Fibroblast of skin of right quadriceps (primary cell): Measurements from ENCODE around the gene APEH.

Experiments used
- DNase-seq: peaks from one replicate; pipeline ENCODE4 v3.0.0-alpha.2; 2013

APEH gene

GRCh38 chr3:49652218-49652902, 21.8 kb upstream of the APEH start:
- no peak for DNase-seq

- no peak for DNase-seq
Measured at GRCh38 chr3:49652903-49653415, 21.2 kb upstream of the APEH start.

GRCh38 chr3:49653621-49654020, 20.5 kb upstream of the APEH start:
- no peak for DNase-seq

DNA sequence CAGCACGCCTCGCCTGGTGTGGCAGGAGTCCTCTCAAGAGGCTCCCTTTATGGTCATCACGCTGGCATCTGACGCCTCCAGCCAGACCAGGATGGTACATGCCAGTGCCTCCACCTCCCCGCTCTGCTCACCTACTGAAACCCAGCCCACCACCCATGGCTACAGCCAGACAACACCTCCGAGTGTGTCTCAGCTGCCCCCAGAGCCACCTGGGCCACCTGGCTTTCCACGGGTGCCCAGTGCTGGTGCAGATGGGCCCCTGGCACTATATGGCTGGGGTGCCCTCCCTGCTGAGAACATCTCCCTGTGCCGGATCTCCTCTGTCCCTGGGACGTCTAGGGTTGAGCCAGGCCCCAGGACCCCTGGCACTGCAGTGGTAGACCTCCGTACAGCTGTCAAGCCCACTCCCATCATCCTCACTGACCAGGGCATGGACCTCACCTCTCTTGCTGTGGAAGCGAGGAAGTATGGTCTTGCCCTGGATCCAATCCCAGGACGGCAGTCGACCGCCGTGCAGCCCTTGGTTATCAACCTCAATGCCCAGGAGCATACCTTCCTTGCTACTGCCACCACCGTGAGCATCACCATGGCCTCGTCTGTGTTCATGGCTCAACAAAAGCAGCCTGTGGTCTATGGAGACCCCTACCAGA, 19.9 kb upstream of the APEH start:
- DNase-seq = no peak

- no peak for DNase-seq
Measured at GRCh38 chr3:49654955-49655556, 19.1 kb upstream of the APEH start.

DNA sequence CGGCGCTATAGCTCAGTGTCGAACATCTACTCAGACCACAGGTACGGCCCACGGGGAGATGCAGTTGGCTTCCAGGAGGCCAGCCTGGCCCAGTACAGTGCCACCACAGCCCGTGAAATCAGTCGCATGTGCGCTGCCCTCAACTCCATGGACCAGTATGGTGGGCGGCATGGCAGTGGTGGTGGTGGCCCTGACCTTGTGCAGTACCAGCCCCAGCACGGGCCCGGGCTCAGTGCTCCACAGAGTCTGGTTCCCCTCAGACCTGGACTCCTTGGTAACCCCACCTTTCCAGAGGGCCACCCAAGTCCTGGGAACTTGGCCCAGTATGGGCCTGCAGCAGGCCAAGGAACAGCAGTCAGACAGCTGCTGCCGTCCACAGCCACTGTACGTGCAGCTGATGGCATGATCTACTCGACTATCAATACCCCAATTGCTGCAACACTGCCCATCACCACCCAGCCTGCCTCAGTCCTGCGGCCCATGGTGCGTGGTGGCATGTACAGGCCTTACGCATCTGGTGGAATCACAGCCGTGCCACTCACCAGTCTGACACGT, 18.3 kb upstream of the APEH start:
- DNase-seq = no peak

GRCh38 chr3:49656541-49657112, 17.5 kb upstream of the APEH start:
- peak; percentile 24 for DNase-seq

DNA sequence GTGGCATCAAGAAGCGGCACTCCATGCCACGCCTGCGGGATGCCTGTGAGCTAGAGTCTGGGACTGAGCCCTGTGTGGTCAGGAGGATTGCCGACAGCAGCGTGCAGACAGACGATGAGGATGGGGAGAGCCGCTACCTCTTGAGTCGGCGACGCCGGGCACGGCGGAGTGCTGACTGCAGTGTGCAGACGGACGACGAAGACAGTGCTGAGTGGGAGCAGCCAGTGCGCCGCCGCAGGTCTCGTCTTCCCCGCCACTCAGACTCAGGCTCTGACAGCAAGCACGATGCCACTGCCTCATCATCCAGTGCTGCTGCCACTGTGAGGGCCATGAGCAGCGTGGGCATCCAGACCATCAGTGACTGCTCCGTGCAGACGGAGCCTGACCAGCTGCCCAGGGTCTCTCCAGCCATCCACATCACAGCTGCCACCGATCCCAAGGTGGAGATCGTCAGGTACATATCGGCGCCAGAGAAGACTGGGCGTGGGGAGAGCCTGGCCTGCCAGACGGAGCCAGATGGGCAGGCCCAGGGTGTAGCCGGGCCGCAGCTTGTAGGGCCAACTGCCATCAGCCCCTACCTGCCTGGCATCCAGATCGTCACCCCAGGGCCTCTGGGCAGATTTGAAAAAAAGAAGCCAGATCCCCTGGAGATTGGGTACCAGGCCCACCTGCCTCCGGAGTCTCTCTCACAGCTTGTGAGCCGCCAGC, 16.8 kb upstream of the APEH start:
- DNase-seq = no peak

DNA sequence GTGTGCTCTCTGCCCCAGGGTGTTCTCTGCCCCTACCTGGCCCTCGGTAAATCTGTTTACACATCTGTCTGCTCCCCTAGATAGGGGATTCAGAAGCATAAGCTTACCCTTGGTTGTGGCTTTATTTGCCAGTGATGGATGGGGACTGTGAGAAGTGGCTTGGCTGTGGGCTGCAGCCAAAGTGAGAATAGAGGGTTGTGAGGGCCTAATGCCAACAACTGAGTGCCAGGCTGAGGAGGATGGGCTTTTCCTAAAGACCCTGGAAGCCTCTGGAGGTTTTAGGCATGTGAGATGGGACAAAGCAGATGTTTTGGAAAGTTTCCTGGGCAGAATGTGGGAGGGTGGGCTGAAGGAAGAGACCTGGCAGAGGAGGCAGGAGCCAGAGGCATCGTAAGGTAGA, 15.4 kb upstream of the APEH start:
- DNase-seq = no peak

DNA sequence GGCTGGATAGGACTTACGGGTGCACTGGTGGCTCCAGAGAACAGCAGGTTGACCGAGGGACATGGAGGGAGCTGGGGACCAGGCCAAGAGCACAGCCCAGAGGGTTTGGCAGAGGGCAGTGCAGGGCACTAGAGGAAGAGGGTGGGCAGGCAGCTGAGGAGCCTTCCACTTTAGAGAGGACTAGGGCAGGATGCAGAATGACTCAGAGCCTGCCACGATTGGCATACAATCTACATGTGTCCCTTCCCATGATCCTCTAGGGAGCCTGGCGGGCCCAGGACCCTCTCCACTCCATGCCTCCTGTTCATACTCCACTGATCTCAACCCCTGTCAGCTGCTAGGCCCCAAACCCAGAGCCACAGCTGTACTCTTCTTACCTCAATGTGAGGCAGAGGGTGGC, 14.4 kb upstream of the APEH start:
- DNase-seq = no peak

GRCh38 chr3:49661281-49661680, 12.9 kb upstream of the APEH start:
- DNase-seq = no peak

- DNase-seq = no peak
Measured at GRCh38 chr3:49662021-49662420, 12.1 kb upstream of the APEH start.

DNA sequence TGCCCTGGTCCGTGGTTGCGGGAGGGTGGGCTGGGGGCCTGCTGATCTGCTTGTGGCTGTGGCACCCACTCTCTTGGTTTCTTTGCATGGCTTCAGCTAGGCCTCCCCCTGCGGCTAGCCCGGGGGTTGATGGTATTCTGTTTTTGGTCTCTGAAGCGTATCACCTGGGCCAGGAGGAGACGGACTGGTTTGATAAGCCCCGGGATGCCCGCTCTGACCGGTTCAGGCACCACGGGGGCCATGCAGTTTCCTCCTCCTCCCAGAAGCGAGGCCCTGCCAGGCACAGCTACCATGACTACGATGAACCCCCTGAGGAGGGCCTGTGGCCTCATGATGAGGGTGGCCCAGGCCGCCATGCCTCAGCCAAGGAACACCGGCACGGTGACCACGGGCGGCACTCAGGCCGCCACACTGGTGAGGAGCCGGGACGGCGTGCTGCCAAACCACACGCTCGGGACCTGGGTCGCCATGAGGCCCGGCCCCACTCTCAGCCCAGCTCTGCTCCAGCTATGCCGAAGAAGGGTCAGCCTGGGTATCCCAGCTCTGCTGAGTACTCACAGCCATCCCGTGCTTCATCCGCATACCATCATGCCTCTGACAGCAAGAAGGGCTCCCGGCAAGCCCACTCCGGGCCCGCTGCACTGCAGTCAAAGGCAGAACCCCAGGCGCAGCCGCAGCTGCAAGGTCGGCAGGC, 11.3 kb upstream of the APEH start:
- no peak for DNase-seq

- no peak for DNase-seq
Measured at GRCh38 chr3:49663831-49664230, 10.3 kb upstream of the APEH start.

DNA sequence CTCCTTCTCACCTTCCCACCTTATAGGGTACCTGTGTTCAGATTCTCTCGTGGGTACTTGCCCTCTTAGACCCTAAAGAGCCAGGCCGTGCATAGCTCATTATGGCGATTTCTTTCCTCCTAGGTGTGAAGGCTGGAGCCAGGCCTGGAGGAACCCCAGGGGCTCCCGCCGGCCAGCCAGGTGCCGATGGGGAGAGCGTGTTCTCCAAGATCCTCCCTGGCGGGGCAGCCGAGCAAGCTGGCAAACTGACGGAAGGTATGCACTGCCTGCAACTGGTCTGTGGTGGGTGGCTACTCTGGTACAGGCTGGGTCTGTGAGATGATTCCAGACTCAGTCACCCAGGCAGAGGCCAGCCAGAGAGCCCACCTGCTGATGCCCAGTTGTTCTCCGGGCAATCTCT, 9.9 kb upstream of the APEH start:
- no peak for DNase-seq

DNA sequence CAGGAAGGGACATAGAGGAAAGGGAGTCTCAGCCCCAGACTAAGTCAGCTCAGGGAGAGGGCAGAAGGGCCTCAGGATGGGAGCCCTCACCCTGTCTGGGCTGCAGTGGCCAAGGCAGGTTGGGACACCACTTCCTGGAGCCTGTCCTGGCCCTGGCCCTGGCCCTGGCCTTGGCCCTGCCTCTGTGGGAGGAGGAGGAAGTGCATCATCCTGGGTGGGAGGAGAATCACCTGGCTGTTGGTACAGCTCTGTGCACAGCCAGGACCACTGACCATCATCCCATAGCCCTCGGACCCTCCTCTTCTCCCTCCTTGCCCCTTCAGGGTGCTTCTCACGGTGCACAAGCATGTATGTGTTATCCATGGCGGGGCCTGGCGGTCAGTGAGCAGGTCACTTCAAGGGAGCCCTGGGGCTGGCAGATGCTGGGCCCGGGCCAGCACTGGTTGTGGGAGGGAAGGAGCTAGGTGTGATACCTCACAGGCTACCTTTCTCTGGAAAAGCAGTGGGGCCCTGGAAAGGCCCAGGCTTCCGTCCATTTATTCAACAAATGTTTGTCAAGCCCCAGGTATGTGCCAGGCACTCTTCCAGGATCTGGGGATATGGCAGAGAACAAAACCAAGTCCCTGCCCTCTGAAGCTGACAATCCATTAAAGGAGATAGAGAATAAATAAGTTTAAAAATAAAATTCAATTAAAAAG, 8.2 kb upstream of the APEH start:
- no peak for DNase-seq

- DNase-seq = peak; percentile 40
Measured at GRCh38 chr3:49666592-49666991, 7.6 kb upstream of the APEH start.

DNA sequence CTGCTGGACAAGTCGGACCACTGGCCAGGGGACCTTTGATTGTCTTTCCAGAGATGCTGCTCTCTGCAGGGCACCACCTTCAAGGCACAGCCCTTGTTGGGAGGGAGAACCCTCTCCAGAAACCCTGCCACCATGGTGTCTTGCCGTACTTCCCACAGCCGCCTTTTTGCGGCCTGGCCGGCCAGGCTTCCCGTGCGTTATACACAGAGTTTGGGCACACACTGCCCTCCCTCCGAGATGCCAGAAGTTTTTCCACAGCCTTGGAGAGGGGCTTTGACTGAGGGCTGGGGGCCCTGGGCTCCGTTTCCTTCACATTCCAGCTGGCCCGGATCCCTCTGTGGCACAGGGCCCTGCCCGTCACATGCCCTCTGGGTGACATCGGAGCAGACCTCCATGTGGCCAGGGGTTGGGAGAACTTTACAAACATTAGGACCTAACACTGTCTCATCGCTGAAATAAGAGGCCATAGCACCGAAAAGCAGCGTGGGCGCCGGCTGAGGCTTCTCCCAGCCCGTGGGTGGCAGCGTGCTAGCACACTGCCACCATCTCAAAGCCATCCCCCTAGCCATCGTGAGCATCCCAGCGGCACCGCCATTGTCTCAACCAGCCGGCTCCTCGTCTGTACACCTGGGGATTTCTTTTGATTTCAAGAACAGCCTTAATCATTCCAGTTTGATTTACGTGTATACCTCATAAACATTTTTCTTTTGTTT, 6.3 kb upstream of the APEH start:
- DNase-seq = no peak

GRCh38 chr3:49668414-49668797, 5.7 kb upstream of the APEH start:
- DNase-seq = no peak

GRCh38 chr3:49668861-49669260, 5.3 kb upstream of the APEH start:
- no peak for DNase-seq

GRCh38 chr3:49669352-49669751, 4.8 kb upstream of the APEH start:
- DNase-seq = no peak
